ENCODE measurements around the gene CCDC186. TPM values are rescaled to one million over a fixed set of nuclear protein-coding genes. Genes with fewer than 3 reads are reported as not detected.

The CCDC186 gene
- total RNA-seq, 1 experiment from 2014 or later, result 14.3 TPM

GRCh38 chr10:114220281-114220680 lies 46.3 kb upstream of the CCDC186 start:
- ChIA-PET POLR2A (ENCODE audit: unreplicated experiment) (no interaction called here), CTCF (no interaction called here)
- Histone ChIP-seq H3K9me2 (ENCODE audit: insufficient read depth) (no peaks in the 10 kb centered on the region), H3K4me3 (no peak overlapping the region), H3K79me2 (ENCODE audit: low read depth) (no peaks in the 10 kb centered on the region), H2AFZ (no peak overlapping the region), H3K27ac (no peak overlapping the region), H3K4me2 (no peak overlapping the region), H3K36me3 (ENCODE audit: low read depth) (no peaks in the 10 kb centered on the region), H3K27me3 (ENCODE audit: insufficient read depth, low read depth) (no peaks in the 10 kb centered on the region), H3K9me3 (ENCODE audit: insufficient read depth, low read depth) (no peaks in the 10 kb centered on the region), H3K4me1 (replicated peaks; ENCODE audit: insufficient read depth) (no peaks in the 10 kb centered on the region), H4K20me1 (ENCODE audit: insufficient read depth) (no peaks in the 10 kb centered on the region), H3F3A (ENCODE audit: insufficient read depth, low read depth) (no peaks in the 10 kb centered on the region)
- TF ChIP-seq CTCF (conservative IDR thresholded peaks at IDR 0.05) (no peak), EZH2 (IDR thresholded peaks at IDR 0.05; ENCODE audit: low read depth) (no peak)
- BruUV-seq (replicated peaks), result no TSS peak
- intact Hi-C loops (cut with micrococcal nuclease; ENCODE audit: unreplicated experiment), result no loop called here
- DNase-seq, result no peak

DNA sequence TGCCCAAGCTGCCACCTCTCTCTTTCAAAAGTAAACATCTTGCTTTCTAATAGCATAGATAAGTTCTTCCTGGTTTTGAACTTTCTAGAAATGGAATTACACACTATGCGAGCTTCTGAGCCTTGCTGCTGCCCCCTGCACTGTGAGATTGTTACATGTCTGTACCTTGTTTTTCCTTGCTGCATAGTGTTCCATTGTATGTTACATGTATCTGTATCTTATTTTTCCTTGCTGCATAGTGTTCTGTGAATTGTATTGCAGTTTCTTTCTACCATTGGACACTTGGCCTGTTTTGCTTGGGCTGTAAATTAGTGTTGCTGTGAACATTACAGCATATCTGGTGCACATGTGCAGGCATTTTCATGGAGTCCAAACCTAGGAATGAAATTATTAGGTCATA lies 41.0 kb upstream of the CCDC186 start:
- no peak for DNase-seq
- Histone ChIP-seq H2AFZ (no peak overlapping the region), H3K9me2 (ENCODE audit: insufficient read depth) (no peaks in the 10 kb centered on the region), H3K4me1 (replicated peaks; ENCODE audit: insufficient read depth) (no peaks in the 10 kb centered on the region), H3F3A (ENCODE audit: insufficient read depth, low read depth) (no peaks in the 10 kb centered on the region), H4K20me1 (ENCODE audit: insufficient read depth) (no peaks in the 10 kb centered on the region), H3K36me3 (ENCODE audit: low read depth) (no peaks in the 10 kb centered on the region), H3K79me2 (ENCODE audit: low read depth) (no peaks in the 10 kb centered on the region), H3K27ac (no peak overlapping the region), H3K4me3 (no peak overlapping the region), H3K9me3 (ENCODE audit: insufficient read depth, low read depth) (no peaks in the 10 kb centered on the region), H3K4me2 (no peak overlapping the region), H3K27me3 (ENCODE audit: insufficient read depth, low read depth) (no peaks in the 10 kb centered on the region)
- ChIA-PET CTCF (no interaction called here), POLR2A (ENCODE audit: unreplicated experiment) (no interaction called here)
- intact Hi-C loops (cut with micrococcal nuclease; ENCODE audit: unreplicated experiment), result no loop called here
- TF ChIP-seq EZH2 (IDR thresholded peaks at IDR 0.05; ENCODE audit: low read depth), result no peak
- TF ChIP-seq CTCF (conservative IDR thresholded peaks at IDR 0.05), result no peak
- no TSS peak for BruUV-seq (replicated peaks)

DNA sequence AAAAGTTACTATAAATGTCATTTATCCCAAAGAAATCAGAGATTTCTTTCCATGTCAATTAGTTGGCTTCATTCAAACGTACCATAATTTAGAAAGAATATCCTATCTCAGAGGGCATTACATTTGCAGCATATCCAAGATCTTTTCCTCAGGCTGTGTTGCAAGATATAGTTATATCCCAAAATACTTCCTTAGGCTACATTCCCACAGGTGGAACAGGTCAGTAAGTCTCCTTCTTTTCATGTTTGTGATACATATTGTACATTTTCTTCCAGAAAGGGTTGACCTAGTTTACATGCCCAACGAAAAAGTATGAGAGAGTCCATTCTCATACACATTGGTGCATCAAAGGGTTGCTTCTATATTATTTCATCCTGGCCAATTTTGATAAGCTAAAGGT lies 38.1 kb upstream of the CCDC186 start:
- H3K9me2 ChIP-seq (ENCODE audit: insufficient read depth), result no peaks in the 10 kb centered on the region
- no peak overlapping the region for H3K4me3 ChIP-seq
- BruUV-seq (replicated peaks), result no TSS peak
- ChIA-PET CTCF (no interaction called here), POLR2A (ENCODE audit: unreplicated experiment) (no interaction called here)
- H3F3A ChIP-seq (ENCODE audit: insufficient read depth, low read depth), result no peaks in the 10 kb centered on the region
- H3K4me2 ChIP-seq, result no peak overlapping the region
- no peak for DNase-seq
- H2AFZ ChIP-seq, result no peak overlapping the region
- no peaks in the 10 kb centered on the region for H3K36me3 ChIP-seq (ENCODE audit: low read depth)
- H3K27me3 ChIP-seq (ENCODE audit: insufficient read depth, low read depth), result no peaks in the 10 kb centered on the region
- no peaks in the 10 kb centered on the region for H3K4me1 ChIP-seq (replicated peaks; ENCODE audit: insufficient read depth)
- H3K9me3 ChIP-seq (ENCODE audit: insufficient read depth, low read depth), result no peaks in the 10 kb centered on the region
- no peaks in the 10 kb centered on the region for H4K20me1 ChIP-seq (ENCODE audit: insufficient read depth)
- intact Hi-C loops (cut with micrococcal nuclease; ENCODE audit: unreplicated experiment), result no loop called here
- TF ChIP-seq EZH2 (IDR thresholded peaks at IDR 0.05; ENCODE audit: low read depth) (no peak), CTCF (conservative IDR thresholded peaks at IDR 0.05) (no peak)
- H3K79me2 ChIP-seq (ENCODE audit: low read depth), result no peaks in the 10 kb centered on the region
- H3K27ac ChIP-seq, result no peak overlapping the region

Measured in PC-9 (cell line).